Astrocyte of the cerebellum (primary cell): ENCODE results near the gene EGFR.
"Not testable (repeated sequence)": the region's sequence is repeated elsewhere in the genome, so short reads cannot be mapped to it uniquely, and the experiment has no call there.

ENCODE experiments used
- DNase-seq: peaks from one replicate; pipeline ENCODE4 v3.0.0-alpha.2; 2011; ENCODE audit warnings: low read depth
- H3K4me3 ChIP-seq: 2 replicates; pipeline ENCODE4 v1.5.1; 2011; ENCODE audit warnings: mild to moderate bottlenecking, low read depth, low read length, moderate library complexity
- in situ Hi-C: cut with HindIII; loops from 2 replicates; pipeline ENCODE4 v1.10.0; 2017; ENCODE audit warnings: low sequenced_read_pairs
- TF ChIP-seq, protein P1 (sequence below): IDR thresholded peaks from 2 replicates; pipeline ENCODE4 v1.5.1; 2012; ENCODE audit warnings: low read length, low read depth, moderate library complexity, mild to moderate bottlenecking; ENCODE audit errors: missing control alignments

The EGFR gene

DNA sequence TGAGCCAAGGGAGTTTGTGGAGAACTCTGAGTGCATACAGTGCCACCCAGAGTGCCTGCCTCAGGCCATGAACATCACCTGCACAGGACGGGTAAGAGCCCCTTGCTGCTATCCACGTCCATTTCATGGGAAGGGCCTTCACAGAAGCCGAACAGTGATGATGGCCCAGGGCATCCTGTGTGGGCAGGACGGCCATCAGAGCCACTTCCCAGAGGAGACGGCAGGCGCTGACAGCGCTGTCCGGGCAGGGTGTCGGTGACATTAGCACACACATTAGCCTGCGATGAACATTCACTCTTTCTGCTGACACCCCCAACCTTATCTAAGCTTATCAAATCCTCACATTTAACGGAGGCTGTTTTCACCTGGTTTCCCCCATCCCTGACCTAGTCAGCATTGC lies 144.9 kb downstream of the EGFR start:
- TF ChIP-seq, protein P1, sequence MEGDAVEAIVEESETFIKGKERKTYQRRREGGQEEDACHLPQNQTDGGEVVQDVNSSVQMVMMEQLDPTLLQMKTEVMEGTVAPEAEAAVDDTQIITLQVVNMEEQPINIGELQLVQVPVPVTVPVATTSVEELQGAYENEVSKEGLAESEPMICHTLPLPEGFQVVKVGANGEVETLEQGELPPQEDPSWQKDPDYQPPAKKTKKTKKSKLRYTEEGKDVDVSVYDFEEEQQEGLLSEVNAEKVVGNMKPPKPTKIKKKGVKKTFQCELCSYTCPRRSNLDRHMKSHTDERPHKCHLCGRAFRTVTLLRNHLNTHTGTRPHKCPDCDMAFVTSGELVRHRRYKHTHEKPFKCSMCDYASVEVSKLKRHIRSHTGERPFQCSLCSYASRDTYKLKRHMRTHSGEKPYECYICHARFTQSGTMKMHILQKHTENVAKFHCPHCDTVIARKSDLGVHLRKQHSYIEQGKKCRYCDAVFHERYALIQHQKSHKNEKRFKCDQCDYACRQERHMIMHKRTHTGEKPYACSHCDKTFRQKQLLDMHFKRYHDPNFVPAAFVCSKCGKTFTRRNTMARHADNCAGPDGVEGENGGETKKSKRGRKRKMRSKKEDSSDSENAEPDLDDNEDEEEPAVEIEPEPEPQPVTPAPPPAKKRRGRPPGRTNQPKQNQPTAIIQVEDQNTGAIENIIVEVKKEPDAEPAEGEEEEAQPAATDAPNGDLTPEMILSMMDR, result no peak
- H3K4me3 ChIP-seq, result no peak overlapping the region
- in situ Hi-C loops, result no loop called here
- DNase-seq, result no peak

DNA sequence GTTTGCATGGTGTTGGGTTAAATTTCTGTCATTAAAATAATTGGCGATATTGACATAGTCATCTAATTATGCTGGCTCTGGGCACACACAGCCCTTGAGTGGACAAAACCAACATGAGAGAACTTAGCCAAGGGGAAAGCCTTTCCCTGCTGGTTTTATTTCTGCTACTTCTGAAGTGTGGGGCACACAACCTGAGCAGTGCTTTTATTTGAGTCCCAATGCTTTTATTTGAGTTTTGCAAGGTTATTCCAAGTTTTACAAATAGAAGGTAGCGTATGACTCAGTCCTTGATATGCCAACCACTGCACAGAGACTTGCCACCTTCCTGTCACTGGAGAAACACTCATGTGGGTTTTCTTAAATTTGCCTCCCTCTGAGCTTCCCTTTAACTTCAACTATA lies 145.7 kb downstream of the EGFR start:
- TF ChIP-seq, protein P1, result no peak
- in situ Hi-C loops, result no loop called here
- DNase-seq, result no peak
- H3K4me3 ChIP-seq, result no peak overlapping the region

DNA sequence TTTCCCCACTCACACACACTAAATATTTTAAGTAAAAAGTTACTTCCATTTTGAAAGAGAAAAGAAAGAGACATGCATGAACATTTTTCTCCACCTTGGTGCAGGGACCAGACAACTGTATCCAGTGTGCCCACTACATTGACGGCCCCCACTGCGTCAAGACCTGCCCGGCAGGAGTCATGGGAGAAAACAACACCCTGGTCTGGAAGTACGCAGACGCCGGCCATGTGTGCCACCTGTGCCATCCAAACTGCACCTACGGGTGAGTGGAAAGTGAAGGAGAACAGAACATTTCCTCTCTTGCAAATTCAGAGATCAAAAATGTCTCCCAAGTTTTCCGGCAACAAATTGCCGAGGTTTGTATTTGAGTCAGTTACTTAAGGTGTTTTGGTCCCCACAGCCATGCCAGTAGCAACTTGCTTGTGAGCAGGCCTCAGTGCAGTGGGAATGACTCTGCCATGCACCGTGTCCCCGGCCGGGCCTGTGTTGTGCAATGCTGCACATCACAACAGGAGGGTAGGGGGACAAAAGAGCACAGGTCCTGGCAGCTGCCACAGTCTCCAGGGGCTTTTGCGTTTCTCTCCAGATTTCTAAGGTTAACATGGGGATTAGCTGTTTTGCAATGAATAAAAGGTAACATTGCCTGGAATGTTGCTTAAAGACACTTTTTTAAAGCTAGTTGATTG lies 146.5 kb downstream of the EGFR start:
- in situ Hi-C loops, result no loop called here
- no peak for DNase-seq
- no peak overlapping the region for H3K4me3 ChIP-seq
- TF ChIP-seq, protein P1, result no peak

DNA sequence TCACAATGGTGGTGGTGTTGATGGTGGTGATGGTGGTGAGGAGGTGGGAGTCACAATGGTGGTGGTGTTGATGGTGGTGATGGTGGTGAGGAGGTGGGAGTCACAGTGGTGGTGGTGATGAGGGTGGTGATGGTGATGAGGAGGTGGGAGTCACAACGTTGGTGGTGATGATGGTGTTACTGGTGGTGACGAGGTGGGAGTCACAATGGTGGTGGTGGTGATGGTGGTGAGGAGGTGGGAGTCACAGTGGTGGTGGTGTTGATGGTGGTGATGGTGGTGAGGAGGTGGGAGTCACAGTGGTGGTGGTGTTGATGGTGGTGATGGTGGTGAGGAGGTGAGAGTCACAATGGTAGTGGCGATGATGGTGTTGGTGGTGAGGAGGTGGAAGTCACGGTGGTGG lies 148.5 kb downstream of the EGFR start:
- H3K4me3 ChIP-seq, in situ Hi-C loops: not testable (repeated sequence)

DNA sequence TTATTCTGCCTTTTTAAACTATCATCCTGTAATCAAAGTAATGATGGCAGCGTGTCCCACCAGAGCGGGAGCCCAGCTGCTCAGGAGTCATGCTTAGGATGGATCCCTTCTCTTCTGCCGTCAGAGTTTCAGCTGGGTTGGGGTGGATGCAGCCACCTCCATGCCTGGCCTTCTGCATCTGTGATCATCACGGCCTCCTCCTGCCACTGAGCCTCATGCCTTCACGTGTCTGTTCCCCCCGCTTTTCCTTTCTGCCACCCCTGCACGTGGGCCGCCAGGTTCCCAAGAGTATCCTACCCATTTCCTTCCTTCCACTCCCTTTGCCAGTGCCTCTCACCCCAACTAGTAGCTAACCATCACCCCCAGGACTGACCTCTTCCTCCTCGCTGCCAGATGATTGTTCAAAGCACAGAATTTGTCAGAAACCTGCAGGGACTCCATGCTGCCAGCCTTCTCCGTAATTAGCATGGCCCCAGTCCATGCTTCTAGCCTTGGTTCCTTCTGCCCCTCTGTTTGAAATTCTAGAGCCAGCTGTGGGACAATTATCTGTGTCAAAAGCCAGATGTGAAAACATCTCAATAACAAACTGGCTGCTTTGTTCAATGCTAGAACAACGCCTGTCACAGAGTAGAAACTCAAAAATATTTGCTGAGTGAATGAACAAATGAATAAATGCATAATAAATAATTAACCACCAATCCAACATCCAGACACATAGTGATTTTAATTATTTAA lies 151.7 kb downstream of the EGFR start:
- H3K4me3 ChIP-seq, result no peak overlapping the region
- DNase-seq, result no peak
- TF ChIP-seq, protein P1, result no peak
- in situ Hi-C loops, result no loop called here

More for the DNA sequence above, 148.5 kb downstream of the EGFR start:
- DNase-seq, result not testable (repeated sequence)

- in situ Hi-C loops, result no loop called here
- DNase-seq, result no peak
- TF ChIP-seq, protein P1, result no peak
Observed at GRCh38 chr7:55171157-55171556, 152.3 kb downstream of the EGFR start.

DNA sequence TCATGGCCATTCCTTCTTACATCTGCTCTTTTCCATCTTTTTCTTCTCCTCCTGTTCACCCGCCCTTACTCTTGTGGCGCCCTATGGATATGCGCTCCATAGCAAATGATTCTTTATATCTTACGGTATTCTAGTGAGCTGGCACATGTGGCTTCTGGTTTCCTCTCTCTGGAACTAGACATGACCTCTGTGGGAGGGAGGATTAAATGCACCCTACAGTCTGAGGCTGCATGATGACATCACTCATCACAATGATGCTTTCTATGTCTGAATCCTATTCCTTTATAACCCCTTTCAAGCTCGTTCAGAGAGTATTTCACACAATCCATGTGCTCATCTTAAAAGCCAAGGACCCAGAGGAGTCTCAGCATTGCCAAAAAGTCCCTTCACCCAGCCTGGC lies 153.3 kb downstream of the EGFR start:
- TF ChIP-seq, protein P1, result no peak
- in situ Hi-C loops, result no loop called here
- no peak for DNase-seq
- H3K4me3 ChIP-seq, result no peak overlapping the region

More at GRCh38 chr7:55171157-55171556, 152.3 kb downstream of the EGFR start:
- no peak overlapping the region for H3K4me3 ChIP-seq
